HL-60 (cell line): Measurements from ENCODE around the gene LAMP1.

Experiments
- CTCF ChIP-seq: IDR thresholded peaks from one replicate; pipeline ENCODE4 v1.5.1; 2011; ENCODE audit warnings: low read length, control low read depth, inconsistent platforms; ENCODE audit not compliant: insufficient read depth
- GABPA ChIP-seq: IDR thresholded peaks from 2 replicates; pipeline ENCODE4 v1.6.1; 2012; ENCODE audit warnings: low read depth
- REST ChIP-seq: IDR thresholded peaks from 2 replicates; pipeline ENCODE4 v1.6.1; 2012; ENCODE audit warnings: low read depth; ENCODE audit not compliant: insufficient replicate concordance

DNA sequence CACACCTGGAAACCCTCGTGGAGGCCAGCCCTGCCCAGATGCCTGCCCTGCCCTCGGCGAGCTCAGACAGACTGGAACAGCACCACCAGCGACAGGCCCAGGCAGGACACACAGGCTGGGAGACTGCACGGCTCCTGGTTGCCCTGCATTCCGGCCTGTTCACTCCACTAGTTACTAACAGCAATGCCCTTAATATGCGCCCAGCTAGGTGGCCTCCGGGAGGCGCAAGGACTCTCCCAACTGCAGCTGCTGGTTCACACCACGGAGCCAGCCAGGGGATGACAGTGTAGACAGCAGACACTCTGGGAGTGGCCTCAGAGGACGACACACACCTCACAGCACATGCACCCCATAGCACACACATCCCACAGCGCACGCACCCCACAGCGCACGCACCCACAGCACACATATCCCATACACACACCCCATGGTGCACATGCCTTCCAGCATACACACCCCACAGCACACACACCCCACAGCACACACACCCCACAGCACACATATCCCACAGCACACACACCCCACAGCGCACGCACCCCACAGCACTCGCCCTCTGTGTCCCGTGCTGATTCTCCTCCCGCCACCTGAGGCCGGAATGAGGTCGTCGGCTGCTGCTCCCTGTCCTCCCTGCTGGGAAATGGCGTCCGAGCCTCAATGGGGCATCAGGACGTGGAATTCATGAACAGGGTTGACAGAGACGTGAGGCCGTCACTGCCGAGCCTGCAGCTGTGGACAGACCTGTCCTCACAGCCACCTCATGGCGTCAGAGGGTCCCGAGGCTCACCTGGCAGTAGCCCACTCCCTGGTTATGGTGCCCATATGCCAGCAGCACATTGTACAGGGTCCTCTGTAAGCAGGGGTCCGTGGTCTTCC lies 53.3 kb downstream of the LAMP1 start:
- TF ChIP-seq CTCF (no peak), REST (no peak), GABPA (no peak)
